Kidney epithelial cell (primary cell): ENCODE results near the gene SAAL1. TPM values are rescaled to one million over a fixed set of nuclear protein-coding genes. Genes with fewer than 3 reads are reported as not detected.

ENCODE experiments used
- DNase-seq: peaks from one replicate; pipeline ENCODE4 v3.0.0-alpha.2; 2010; ENCODE audit warnings: low read depth
- H3K27me3 ChIP-seq: 2 replicates; pipeline ENCODE4 v1.6.0; 2011; ENCODE audit warnings: low read length; ENCODE audit not compliant: control insufficient read depth, insufficient read depth
- H3K36me3 ChIP-seq: 2 replicates; pipeline ENCODE4 v1.5.1; 2011; ENCODE audit warnings: low read length; ENCODE audit not compliant: control insufficient read depth, insufficient read depth
- H3K4me3 ChIP-seq: 2 replicates; pipeline ENCODE4 v1.5.1; 2011; ENCODE audit warnings: low read depth, mild to moderate bottlenecking, control low read depth, low read length
- total RNA-seq: library from RNA; depleted of rRNA; stranded (reverse); fragments of >200 nt; gene quantifications from 2 replicates; pipeline ENCODE4 v1.2.3, GENCODE V29; 2015
- TF ChIP-seq, protein P1 (sequence below): IDR thresholded peaks from 2 replicates; pipeline ENCODE4 v1.5.1; 2011; ENCODE audit warnings: mild to moderate bottlenecking, moderate library complexity, low read length, control low read depth, inconsistent platforms; ENCODE audit not compliant: insufficient read depth, poor library complexity, severe bottlenecking

The SAAL1 gene
- total RNA-seq, 1 donor from 2014 or later = 17.7 TPM

GRCh38 chr11:18080451-18080850, 25.4 kb downstream of the SAAL1 start:
- Histone ChIP-seq H3K27me3 (no peaks in the 10 kb centered on the region), H3K36me3 (peaks cover 2% of the 10 kb centered on the region), H3K4me3 (no peak overlapping the region)
- no peak for DNase-seq
- TF ChIP-seq, protein P1, sequence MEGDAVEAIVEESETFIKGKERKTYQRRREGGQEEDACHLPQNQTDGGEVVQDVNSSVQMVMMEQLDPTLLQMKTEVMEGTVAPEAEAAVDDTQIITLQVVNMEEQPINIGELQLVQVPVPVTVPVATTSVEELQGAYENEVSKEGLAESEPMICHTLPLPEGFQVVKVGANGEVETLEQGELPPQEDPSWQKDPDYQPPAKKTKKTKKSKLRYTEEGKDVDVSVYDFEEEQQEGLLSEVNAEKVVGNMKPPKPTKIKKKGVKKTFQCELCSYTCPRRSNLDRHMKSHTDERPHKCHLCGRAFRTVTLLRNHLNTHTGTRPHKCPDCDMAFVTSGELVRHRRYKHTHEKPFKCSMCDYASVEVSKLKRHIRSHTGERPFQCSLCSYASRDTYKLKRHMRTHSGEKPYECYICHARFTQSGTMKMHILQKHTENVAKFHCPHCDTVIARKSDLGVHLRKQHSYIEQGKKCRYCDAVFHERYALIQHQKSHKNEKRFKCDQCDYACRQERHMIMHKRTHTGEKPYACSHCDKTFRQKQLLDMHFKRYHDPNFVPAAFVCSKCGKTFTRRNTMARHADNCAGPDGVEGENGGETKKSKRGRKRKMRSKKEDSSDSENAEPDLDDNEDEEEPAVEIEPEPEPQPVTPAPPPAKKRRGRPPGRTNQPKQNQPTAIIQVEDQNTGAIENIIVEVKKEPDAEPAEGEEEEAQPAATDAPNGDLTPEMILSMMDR = no peak

DNA sequence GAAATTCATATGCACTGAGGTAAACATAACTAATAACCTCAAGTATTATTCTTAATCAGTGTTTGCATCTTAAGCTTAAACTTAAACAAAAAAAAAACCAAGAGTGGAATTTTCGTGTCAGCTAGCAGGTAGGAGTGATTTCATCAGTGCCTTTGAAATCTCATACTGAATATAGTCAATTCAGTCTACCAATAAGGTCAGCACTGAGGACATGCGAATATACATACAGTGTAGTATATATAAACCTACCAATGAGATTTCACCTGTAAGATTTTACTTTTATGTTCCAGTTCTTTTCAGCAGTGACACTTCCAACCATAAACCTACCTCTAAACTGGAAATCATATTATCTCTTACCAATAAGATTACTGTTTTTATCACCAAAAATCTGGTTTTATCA, 27.0 kb downstream of the SAAL1 start:
- Histone ChIP-seq H3K36me3 (peaks cover 2% of the 10 kb centered on the region), H3K27me3 (no peaks in the 10 kb centered on the region), H3K4me3 (no peak overlapping the region)
- TF ChIP-seq, protein P1 = no peak
- no peak for DNase-seq

GRCh38 chr11:18075444-18075843, 30.4 kb downstream of the SAAL1 start:
- TF ChIP-seq, protein P1 = no peak
- DNase-seq = no peak
- H3K36me3 ChIP-seq = peaks cover 2% of the 10 kb centered on the region
- H3K4me3 ChIP-seq = no peak overlapping the region
- H3K27me3 ChIP-seq = no peaks in the 10 kb centered on the region

DNA sequence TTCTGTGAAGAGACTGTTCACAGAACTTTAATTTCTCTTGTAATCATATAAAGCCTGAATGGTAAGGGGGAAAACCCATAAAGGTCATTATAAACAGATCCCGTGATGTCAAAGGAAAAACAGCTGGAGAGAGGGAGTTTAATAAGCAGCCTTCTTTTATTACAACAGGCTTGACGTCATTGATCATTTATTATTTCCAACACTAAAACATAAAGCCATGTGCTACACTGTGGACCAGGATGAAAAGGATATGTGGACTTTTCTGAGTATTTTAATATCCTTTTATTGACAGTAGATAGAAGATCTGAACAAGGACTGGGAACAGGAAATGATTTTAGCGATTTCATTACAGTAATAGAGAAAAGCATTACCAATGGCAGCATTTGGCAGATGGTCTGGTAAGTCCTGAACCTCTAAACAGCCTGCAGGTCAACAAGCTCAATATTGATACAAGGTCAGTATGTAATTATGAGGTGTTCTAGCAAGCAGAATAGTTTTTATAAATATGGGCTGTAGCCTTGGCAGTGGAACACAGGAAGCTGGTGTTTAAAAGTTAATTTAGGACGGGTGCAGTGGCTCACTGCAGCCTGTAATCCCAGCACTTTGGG, 34.7 kb downstream of the SAAL1 start:
- no peaks in the 10 kb centered on the region for H3K36me3 ChIP-seq
- no peaks in the 10 kb centered on the region for H3K27me3 ChIP-seq
- no peak for DNase-seq
- TF ChIP-seq, protein P1 = no peak
- H3K4me3 ChIP-seq = no peak overlapping the region

GRCh38 chr11:18067372-18067771, 38.5 kb downstream of the SAAL1 start:
- TF ChIP-seq, protein P1 = no peak
- H3K36me3 ChIP-seq = no peaks in the 10 kb centered on the region
- H3K27me3 ChIP-seq = no peaks in the 10 kb centered on the region
- H3K4me3 ChIP-seq = no peak overlapping the region
- no peak for DNase-seq

DNA sequence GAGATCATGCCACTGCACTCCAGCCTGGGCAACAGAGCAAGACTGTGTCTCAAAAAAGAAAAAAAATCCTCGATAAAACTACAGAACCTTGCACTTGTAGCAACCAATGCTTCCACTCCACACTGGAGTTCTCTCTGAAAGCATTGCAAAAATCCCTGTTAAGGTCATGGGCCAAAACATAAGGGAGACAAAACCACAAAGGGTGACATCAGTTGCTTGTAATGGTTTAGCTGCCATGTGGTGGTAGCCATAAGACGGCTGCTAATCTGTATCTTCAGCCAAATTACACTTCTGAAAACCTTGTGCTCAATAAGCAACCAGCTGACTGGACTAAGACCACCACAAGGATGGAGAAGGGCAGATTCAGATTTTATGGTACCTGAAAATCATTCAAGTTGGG, 39.3 kb downstream of the SAAL1 start:
- H3K27me3 ChIP-seq = no peaks in the 10 kb centered on the region
- no peak overlapping the region for H3K4me3 ChIP-seq
- TF ChIP-seq, protein P1 = no peak
- H3K36me3 ChIP-seq = no peaks in the 10 kb centered on the region
- no peak for DNase-seq
